ENCODE data around the gene NXN. TPM values are rescaled to one million over a fixed set of nuclear protein-coding genes. Genes with fewer than 3 reads are reported as not detected.
"Not testable (repeated sequence)": the region's sequence is repeated elsewhere in the genome, so short reads cannot be mapped to it uniquely, and the experiment has no call there.

NXN gene
- total RNA-seq, 1 experiment from 2014 or later = not detected

DNA sequence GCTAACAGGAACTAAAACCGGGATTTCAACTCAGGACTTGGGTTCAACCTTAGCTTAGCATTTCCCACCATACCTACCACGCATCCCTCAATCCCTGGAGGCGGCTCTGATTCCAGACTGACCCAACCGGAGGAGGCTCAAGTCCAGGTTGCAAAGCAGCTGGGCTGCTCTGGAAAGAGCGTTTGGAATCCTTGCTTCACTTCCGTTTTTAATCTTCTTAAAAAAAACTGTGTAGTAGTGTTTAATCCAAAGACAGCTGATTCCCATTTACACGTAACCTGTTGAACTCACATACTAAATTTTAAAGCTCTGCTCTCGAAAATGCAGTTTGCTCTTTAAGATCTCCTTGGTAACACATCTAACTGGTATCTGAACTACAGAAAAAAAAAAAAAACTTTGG, 50.0 kb downstream of the NXN start:
- H4K20me1 ChIP-seq (ENCODE audit: insufficient read depth, low read depth, low read length) = no peaks in the 10 kb centered on the region
- H3K79me2 ChIP-seq (ENCODE audit: low read length) = no peaks in the 10 kb centered on the region
- no peak for DNase-seq
- H3K4me1 ChIP-seq (ENCODE audit: low read length) = no peaks in the 10 kb centered on the region
- H3K9ac ChIP-seq (ENCODE audit: low read length) = no peak overlapping the region
- no peak overlapping the region for H3K4me2 ChIP-seq (ENCODE audit: low read depth, low read length, poor library complexity, severe bottlenecking)
- H3K9me3 ChIP-seq (ENCODE audit: low read length) = no peaks in the 10 kb centered on the region
- no peak overlapping the region for H2AFZ ChIP-seq (ENCODE audit: low read length)
- no peak overlapping the region for H3K4me3 ChIP-seq (ENCODE audit: low read length)
- H3K27me3 ChIP-seq (ENCODE audit: low read length) = no peaks in the 10 kb centered on the region
- H3K36me3 ChIP-seq (ENCODE audit: insufficient read depth, low read length) = no peaks in the 10 kb centered on the region
- no peak overlapping the region for H3K27ac ChIP-seq (ENCODE audit: low read length)
- no peaks in the 10 kb centered on the region for H3K9me2 ChIP-seq (replicated peaks; ENCODE audit: insufficient read depth, low read length)

DNA sequence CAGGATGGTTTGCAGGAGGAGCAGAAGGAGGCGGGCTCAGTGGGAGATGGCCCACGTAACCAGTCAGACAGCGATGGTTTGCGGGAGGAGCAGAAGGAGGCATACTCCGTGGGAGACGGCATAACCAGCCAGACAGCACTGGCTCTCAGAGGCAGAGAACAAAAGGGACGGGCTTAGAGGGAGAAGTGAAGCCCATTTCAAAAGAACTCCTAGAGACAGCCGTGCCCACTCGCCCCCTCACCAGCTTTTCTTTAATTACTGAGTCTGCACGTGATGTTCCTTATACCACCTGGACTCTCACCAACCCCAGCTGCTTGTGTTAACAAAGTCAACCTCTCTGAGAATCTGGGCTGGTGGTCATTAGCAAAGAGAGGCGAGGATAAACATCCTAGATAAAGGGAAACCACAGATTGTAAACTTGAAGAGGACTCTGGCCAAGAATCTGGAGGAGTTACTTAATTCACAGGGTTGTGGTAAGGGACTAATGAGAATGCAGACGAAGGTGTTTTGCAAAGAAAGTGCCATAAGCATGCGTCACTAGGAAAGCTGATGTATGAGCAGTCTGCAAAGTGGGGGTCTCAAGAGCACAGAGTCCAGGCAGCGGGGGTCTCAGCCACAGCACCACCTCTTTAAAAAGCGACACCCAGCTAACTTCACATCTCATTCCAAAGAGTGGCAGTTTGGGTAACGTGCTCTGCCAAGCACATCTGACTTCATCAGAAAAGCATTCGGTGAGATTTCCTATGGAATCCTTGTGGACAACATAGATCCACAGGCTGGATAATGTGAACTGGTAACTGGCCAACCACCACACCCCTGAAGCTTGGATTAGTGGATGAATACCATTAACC, 51.7 kb downstream of the NXN start:
- DNase-seq = no peak
- Histone ChIP-seq H3K4me3 (ENCODE audit: low read length) (no peak overlapping the region), H3K36me3 (ENCODE audit: insufficient read depth, low read length) (no peaks in the 10 kb centered on the region), H3K9me2 (replicated peaks; ENCODE audit: insufficient read depth, low read length) (no peaks in the 10 kb centered on the region), H3K27ac (ENCODE audit: low read length) (no peak overlapping the region), H3K27me3 (ENCODE audit: low read length) (no peaks in the 10 kb centered on the region), H3K9me3 (ENCODE audit: low read length) (no peaks in the 10 kb centered on the region), H2AFZ (ENCODE audit: low read length) (no peak overlapping the region), H3K4me1 (ENCODE audit: low read length) (no peaks in the 10 kb centered on the region), H3K79me2 (ENCODE audit: low read length) (no peaks in the 10 kb centered on the region), H3K9ac (ENCODE audit: low read length) (no peak overlapping the region), H4K20me1 (ENCODE audit: insufficient read depth, low read depth, low read length) (no peaks in the 10 kb centered on the region), H3K4me2 (ENCODE audit: low read depth, low read length, poor library complexity, severe bottlenecking) (no peak overlapping the region)

DNA sequence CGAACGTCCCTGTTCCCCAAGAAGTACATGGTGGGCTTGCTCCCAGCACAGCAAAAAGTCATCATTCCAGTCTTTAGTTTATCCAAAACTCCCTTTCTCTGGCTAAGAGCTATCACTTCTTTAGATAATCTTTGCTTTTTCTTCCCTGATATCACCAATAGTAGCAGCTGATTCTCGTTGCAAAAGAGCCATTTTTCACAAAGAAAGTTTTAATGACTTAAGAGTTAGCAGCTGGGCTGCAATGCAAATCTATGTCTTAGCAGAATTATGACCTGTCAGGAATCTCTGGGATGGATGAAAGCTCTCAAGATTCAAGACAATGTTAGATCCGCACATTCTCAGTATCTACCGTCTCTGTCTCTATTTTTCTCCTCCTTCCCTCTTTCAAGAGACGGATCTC, 53.8 kb downstream of the NXN start:
- no peaks in the 10 kb centered on the region for H3K9me2 ChIP-seq (replicated peaks; ENCODE audit: insufficient read depth, low read length)

GRCh38 chr17:924711-925475, 54.7 kb downstream of the NXN start:
- DNase-seq = no peak
- Histone ChIP-seq H3K9me3 (ENCODE audit: low read length) (no peaks in the 10 kb centered on the region), H3K4me3 (ENCODE audit: low read length) (no peak overlapping the region), H3K4me2 (ENCODE audit: low read depth, low read length, poor library complexity, severe bottlenecking) (no peak overlapping the region), H4K20me1 (ENCODE audit: insufficient read depth, low read depth, low read length) (no peaks in the 10 kb centered on the region), H3K27me3 (ENCODE audit: low read length) (no peaks in the 10 kb centered on the region), H3K4me1 (ENCODE audit: low read length) (no peaks in the 10 kb centered on the region), H3K79me2 (ENCODE audit: low read length) (no peaks in the 10 kb centered on the region), H3K9me2 (replicated peaks; ENCODE audit: insufficient read depth, low read length) (no peaks in the 10 kb centered on the region), H3K36me3 (ENCODE audit: insufficient read depth, low read length) (no peaks in the 10 kb centered on the region), H3K9ac (ENCODE audit: low read length) (no peak overlapping the region), H3K27ac (ENCODE audit: low read length) (no peak overlapping the region), H2AFZ (ENCODE audit: low read length) (no peak overlapping the region)

More for the DNA sequence above, 53.8 kb downstream of the NXN start:
- no peak overlapping the region for H3K4me3 ChIP-seq (ENCODE audit: low read length)
- H3K36me3 ChIP-seq (ENCODE audit: insufficient read depth, low read length) = no peaks in the 10 kb centered on the region
- H3K4me2 ChIP-seq (ENCODE audit: low read depth, low read length, poor library complexity, severe bottlenecking) = no peak overlapping the region
- DNase-seq = no peak
- H3K27ac ChIP-seq (ENCODE audit: low read length) = no peak overlapping the region
- H3K9ac ChIP-seq (ENCODE audit: low read length) = no peak overlapping the region
- no peaks in the 10 kb centered on the region for H3K9me3 ChIP-seq (ENCODE audit: low read length)
- H3K79me2 ChIP-seq (ENCODE audit: low read length) = no peaks in the 10 kb centered on the region
- no peaks in the 10 kb centered on the region for H4K20me1 ChIP-seq (ENCODE audit: insufficient read depth, low read depth, low read length)
- H3K4me1 ChIP-seq (ENCODE audit: low read length) = no peaks in the 10 kb centered on the region
- no peak overlapping the region for H2AFZ ChIP-seq (ENCODE audit: low read length)
- no peaks in the 10 kb centered on the region for H3K27me3 ChIP-seq (ENCODE audit: low read length)

DNA sequence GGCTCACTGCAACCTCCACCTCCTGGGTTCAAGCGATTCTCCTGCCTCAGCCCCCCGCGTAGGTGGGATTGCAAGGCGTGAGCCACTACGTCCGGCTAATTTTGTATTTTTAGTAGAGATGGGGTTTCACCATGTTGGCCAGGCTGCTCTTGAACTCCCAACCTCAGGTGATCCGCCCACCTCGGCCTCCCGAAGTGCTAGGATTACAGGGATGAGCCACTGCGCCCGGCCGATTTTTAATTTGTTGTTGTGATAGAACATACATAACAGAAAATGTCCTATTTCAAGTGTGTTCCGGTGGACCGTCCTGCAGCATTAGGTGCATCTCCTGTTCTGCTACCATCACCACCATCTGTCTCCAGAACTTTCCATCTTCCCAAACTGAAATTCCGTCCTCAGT, 55.3 kb downstream of the NXN start:
- not testable (repeated sequence) for H2AFZ ChIP-seq (ENCODE audit: low read length); H3K9me3 ChIP-seq (ENCODE audit: low read length); H3K79me2 ChIP-seq (ENCODE audit: low read length); H3K27ac ChIP-seq (ENCODE audit: low read length); H3K9me2 ChIP-seq (replicated peaks; ENCODE audit: insufficient read depth, low read length); H3K4me1 ChIP-seq (ENCODE audit: low read length); H3K9ac ChIP-seq (ENCODE audit: low read length); DNase-seq; H3K4me2 ChIP-seq (ENCODE audit: low read depth, low read length, poor library complexity, severe bottlenecking); H4K20me1 ChIP-seq (ENCODE audit: insufficient read depth, low read depth, low read length); H3K27me3 ChIP-seq (ENCODE audit: low read length); H3K36me3 ChIP-seq (ENCODE audit: insufficient read depth, low read length); H3K4me3 ChIP-seq (ENCODE audit: low read length)

DNA sequence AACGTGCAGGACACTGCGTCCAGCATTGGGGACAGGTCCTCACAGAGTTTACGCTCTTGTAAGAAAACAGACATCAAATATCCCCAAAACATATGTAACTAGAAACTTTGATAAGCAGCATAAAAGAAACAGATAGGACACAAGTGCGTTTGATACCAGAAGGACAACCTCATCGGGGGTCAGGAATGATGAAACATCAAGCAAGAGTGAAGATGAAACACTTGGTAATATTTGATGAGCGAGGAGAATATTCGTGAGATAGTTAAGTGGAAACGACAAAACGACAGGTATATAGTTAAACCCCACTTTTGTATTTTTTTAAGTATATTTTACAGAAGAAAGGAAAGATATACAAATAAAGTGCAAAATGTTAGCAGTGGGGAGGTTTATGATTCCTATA, 55.9 kb downstream of the NXN start:
- Histone ChIP-seq H3K27ac (ENCODE audit: low read length) (no peak overlapping the region), H3K79me2 (ENCODE audit: low read length) (no peaks in the 10 kb centered on the region), H3K4me2 (ENCODE audit: low read depth, low read length, poor library complexity, severe bottlenecking) (no peak overlapping the region)

DNA sequence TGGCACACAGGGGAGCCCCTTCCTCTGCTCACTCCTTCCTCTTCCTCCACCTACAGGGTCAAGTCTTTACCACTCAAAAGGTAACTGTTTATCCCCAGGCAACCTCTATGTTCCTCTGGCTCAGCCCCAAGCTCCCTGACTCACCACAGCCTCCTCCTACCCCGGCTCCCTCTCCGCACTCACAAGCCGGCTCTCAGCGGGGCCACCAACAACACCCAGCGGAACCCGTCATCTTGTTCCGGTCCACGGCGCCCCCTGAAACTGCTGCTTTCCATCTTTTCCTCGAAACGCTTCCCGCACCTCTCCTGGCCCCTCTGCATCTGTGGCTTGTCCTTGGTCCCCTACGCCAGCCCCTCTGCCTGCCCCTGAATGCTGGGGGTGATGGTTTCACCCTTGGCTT, 58.4 kb downstream of the NXN start:
- Histone ChIP-seq H4K20me1 (ENCODE audit: insufficient read depth, low read depth, low read length) (no peaks in the 10 kb centered on the region), H3K9ac (ENCODE audit: low read length) (no peak overlapping the region), H3K79me2 (ENCODE audit: low read length) (no peaks in the 10 kb centered on the region), H3K27me3 (ENCODE audit: low read length) (no peaks in the 10 kb centered on the region), H3K27ac (ENCODE audit: low read length) (no peak overlapping the region), H3K9me2 (replicated peaks; ENCODE audit: insufficient read depth, low read length) (no peaks in the 10 kb centered on the region), H3K36me3 (ENCODE audit: insufficient read depth, low read length) (no peaks in the 10 kb centered on the region), H3K9me3 (ENCODE audit: low read length) (no peaks in the 10 kb centered on the region), H3K4me3 (ENCODE audit: low read length) (no peak overlapping the region), H2AFZ (ENCODE audit: low read length) (no peak overlapping the region), H3K4me2 (ENCODE audit: low read depth, low read length, poor library complexity, severe bottlenecking) (no peak overlapping the region), H3K4me1 (ENCODE audit: low read length) (no peaks in the 10 kb centered on the region)
- DNase-seq = no peak

More for the DNA sequence above, 55.9 kb downstream of the NXN start:
- Histone ChIP-seq H2AFZ (ENCODE audit: low read length) (no peak overlapping the region), H3K4me1 (ENCODE audit: low read length) (no peaks in the 10 kb centered on the region), H3K4me3 (ENCODE audit: low read length) (no peak overlapping the region), H3K9ac (ENCODE audit: low read length) (no peak overlapping the region), H3K36me3 (ENCODE audit: insufficient read depth, low read length) (no peaks in the 10 kb centered on the region), H4K20me1 (ENCODE audit: insufficient read depth, low read depth, low read length) (no peaks in the 10 kb centered on the region), H3K9me2 (replicated peaks; ENCODE audit: insufficient read depth, low read length) (no peaks in the 10 kb centered on the region), H3K9me3 (ENCODE audit: low read length) (no peaks in the 10 kb centered on the region), H3K27me3 (ENCODE audit: low read length) (no peaks in the 10 kb centered on the region)
- no peak for DNase-seq

GRCh38 chr17:920190-920589, 59.4 kb downstream of the NXN start:
- Histone ChIP-seq H3K9ac (ENCODE audit: low read length) (no peak overlapping the region), H3K4me3 (ENCODE audit: low read length) (no peak overlapping the region), H4K20me1 (ENCODE audit: insufficient read depth, low read depth, low read length) (no peaks in the 10 kb centered on the region), H3K4me2 (ENCODE audit: low read depth, low read length, poor library complexity, severe bottlenecking) (no peak overlapping the region), H3K9me3 (ENCODE audit: low read length) (no peaks in the 10 kb centered on the region), H2AFZ (ENCODE audit: low read length) (no peak overlapping the region), H3K9me2 (replicated peaks; ENCODE audit: insufficient read depth, low read length) (no peaks in the 10 kb centered on the region), H3K27ac (ENCODE audit: low read length) (no peak overlapping the region), H3K79me2 (ENCODE audit: low read length) (no peaks in the 10 kb centered on the region), H3K27me3 (ENCODE audit: low read length) (no peaks in the 10 kb centered on the region), H3K36me3 (ENCODE audit: insufficient read depth, low read length) (no peaks in the 10 kb centered on the region), H3K4me1 (ENCODE audit: low read length) (no peaks in the 10 kb centered on the region)
- no peak for DNase-seq
